Osteoblast (primary cell): ENCODE results near the gene HEXD. TPM values are rescaled to one million over a fixed set of nuclear protein-coding genes. Genes with fewer than 3 reads are reported as not detected.
A peak's percentile ranks its signal among the peaks of the same experiment; 100 is the strongest.

Experiments used
- DNase-seq: peaks from one replicate; pipeline ENCODE4 v3.0.0; 2011; ENCODE audit warnings: low spot score, mixed read lengths; ENCODE audit not compliant: insufficient read length; ENCODE audit errors: missing footprints
- H2AFZ ChIP-seq: 2 replicates; pipeline ENCODE4 v1.6.0; 2011; ENCODE audit warnings: mild to moderate bottlenecking, low read length
- H3K27ac ChIP-seq: 2 replicates; pipeline ENCODE4 v1.5.1; 2011; ENCODE audit warnings: mild to moderate bottlenecking, low read depth, low read length, moderate library complexity
- H3K27me3 ChIP-seq: 2 replicates; pipeline ENCODE4 v1.6.0; 2012; ENCODE audit warnings: mild to moderate bottlenecking, control low read depth, inconsistent platforms, low read length, moderate library complexity; ENCODE audit not compliant: insufficient read depth
- H3K36me3 ChIP-seq: 2 replicates; pipeline ENCODE4 v1.5.1; 2011; ENCODE audit warnings: mild to moderate bottlenecking, low read length, control low read depth, moderate library complexity; ENCODE audit not compliant: insufficient read depth
- H3K4me1 ChIP-seq: 2 replicates; pipeline ENCODE4 v1.5.1; 2011; ENCODE audit warnings: mild to moderate bottlenecking, low read length, control low read depth, moderate library complexity; ENCODE audit not compliant: insufficient read depth
- H3K4me2 ChIP-seq: 2 replicates; pipeline ENCODE4 v1.6.0; 2011; ENCODE audit warnings: mild to moderate bottlenecking, low read length; ENCODE audit not compliant: insufficient read depth
- H3K4me3 ChIP-seq: fragments of 200-600 bp; sonication (generic); 3 replicates; pipeline ENCODE4 v1.5.1; 2012; ENCODE audit warnings: mild to moderate bottlenecking, low read length, inconsistent platforms; ENCODE audit not compliant: insufficient read depth
- H3K79me2 ChIP-seq: 2 replicates; pipeline ENCODE4 v1.6.0; 2012; ENCODE audit warnings: mild to moderate bottlenecking, low read length, control low read depth, inconsistent platforms; ENCODE audit not compliant: insufficient read depth
- H3K9me3 ChIP-seq: 2 replicates; pipeline ENCODE4 v1.5.1; 2011; ENCODE audit warnings: low read depth, low read length, control low read depth
- H4K20me1 ChIP-seq: 2 replicates; pipeline ENCODE4 v1.6.0; 2012; ENCODE audit warnings: mild to moderate bottlenecking, low read length, control low read depth; ENCODE audit not compliant: insufficient read depth
- total RNA-seq: library from RNA; depleted of rRNA; stranded (reverse); fragments of >200 nt; gene quantifications from 2 replicates; pipeline ENCODE4 v1.2.3, GENCODE V29; 2012
- TF ChIP-seq, protein P1 (sequence below): IDR thresholded peaks from 2 replicates; pipeline ENCODE4 v1.5.1; 2011; ENCODE audit warnings: mild to moderate bottlenecking, low read depth, low read length, moderate library complexity; ENCODE audit errors: extremely low read depth

The HEXD gene
- total RNA-seq, 1 donor: 20.3 TPM

GRCh38 chr17:82438401-82439193 is 20.4 kb downstream of the HEXD start:
- Histone ChIP-seq H3K4me2 (no peak overlapping the region), H3K4me3 (no peak overlapping the region), H3K79me2 (no peaks in the 10 kb centered on the region), H4K20me1 (peaks cover 11% of the 10 kb centered on the region), H3K27ac (no peak overlapping the region), H3K36me3 (no peaks in the 10 kb centered on the region), H3K9me3 (no peaks in the 10 kb centered on the region), H3K4me1 (no peaks in the 10 kb centered on the region), H3K27me3 (no peaks in the 10 kb centered on the region), H2AFZ (no peak overlapping the region)
- TF ChIP-seq, protein P1, sequence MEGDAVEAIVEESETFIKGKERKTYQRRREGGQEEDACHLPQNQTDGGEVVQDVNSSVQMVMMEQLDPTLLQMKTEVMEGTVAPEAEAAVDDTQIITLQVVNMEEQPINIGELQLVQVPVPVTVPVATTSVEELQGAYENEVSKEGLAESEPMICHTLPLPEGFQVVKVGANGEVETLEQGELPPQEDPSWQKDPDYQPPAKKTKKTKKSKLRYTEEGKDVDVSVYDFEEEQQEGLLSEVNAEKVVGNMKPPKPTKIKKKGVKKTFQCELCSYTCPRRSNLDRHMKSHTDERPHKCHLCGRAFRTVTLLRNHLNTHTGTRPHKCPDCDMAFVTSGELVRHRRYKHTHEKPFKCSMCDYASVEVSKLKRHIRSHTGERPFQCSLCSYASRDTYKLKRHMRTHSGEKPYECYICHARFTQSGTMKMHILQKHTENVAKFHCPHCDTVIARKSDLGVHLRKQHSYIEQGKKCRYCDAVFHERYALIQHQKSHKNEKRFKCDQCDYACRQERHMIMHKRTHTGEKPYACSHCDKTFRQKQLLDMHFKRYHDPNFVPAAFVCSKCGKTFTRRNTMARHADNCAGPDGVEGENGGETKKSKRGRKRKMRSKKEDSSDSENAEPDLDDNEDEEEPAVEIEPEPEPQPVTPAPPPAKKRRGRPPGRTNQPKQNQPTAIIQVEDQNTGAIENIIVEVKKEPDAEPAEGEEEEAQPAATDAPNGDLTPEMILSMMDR: no peak
- DNase-seq: peak; percentile 88

DNA sequence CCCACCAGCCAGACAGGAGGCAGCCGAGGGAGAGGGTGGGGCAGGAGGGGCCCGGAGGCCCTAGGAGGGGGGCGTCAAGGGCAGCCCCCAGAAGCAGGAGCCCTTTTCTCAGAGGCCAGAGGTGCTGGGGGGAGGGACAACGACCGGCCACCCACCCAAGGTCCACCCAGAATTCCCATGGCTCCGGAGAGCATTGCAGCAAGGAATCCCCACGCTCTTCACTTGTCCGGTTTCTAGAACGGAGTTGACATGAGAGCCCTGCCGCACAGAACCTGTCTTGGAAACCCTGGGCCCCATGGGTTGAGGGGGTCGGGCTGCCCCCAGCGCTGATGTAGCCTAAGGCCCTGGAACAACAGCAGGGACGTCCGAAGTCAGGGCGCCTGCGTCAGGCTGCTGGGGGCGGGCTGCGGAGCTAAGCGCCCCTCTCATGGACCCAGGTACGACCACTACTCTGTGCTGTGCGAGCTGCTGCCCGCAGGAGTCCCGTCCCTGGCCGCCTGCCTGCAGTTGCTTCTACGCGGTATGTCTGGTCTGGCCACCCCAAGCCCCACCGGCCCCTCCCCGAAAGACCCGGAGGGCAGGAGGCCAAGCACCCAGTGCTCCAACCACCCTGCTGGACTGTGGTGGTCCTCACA is 21.2 kb downstream of the HEXD start:
- TF ChIP-seq, protein P1: no peak
- no peaks in the 10 kb centered on the region for H3K27me3 ChIP-seq
- no peak overlapping the region for H3K4me2 ChIP-seq
- no peak overlapping the region for H3K27ac ChIP-seq
- H4K20me1 ChIP-seq: peaks cover 11% of the 10 kb centered on the region
- no peaks in the 10 kb centered on the region for H3K4me1 ChIP-seq
- H3K36me3 ChIP-seq: peaks cover 5% of the 10 kb centered on the region
- no peak overlapping the region for H3K4me3 ChIP-seq
- DNase-seq: peak; percentile 84
- H3K79me2 ChIP-seq: no peaks in the 10 kb centered on the region
- no peak overlapping the region for H2AFZ ChIP-seq
- no peaks in the 10 kb centered on the region for H3K9me3 ChIP-seq

DNA sequence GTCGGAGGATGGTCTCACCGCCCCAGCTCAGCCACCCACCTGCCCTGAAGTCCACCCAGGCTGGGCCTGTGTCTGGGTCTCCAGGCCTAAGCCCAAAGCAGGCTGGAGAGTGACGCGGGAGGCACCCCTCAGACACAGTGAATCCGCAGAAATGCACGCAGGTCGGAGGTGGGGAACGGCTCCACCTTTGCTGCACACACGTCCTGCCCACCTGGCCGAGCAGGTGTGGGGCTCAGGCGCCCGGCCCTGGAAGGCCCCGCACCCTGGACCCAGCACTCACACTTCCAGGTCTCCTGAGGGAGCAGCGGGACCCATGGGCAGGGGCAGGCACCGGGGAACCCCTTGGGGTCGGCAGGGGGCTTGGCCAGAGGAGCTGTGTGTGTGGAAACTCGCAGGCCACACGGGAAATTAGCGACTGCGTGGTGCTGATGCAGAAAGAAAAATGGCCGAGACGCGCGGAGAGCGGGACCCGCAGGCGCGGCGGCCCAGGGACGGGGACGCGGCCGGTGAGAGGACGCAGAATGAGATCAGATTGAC is 21.8 kb downstream of the HEXD start:
- H3K27ac ChIP-seq: no peak overlapping the region
- peak; percentile 38 for DNase-seq
- H3K4me1 ChIP-seq: no peaks in the 10 kb centered on the region
- no peak overlapping the region for H3K4me2 ChIP-seq
- peaks cover 8% of the 10 kb centered on the region for H3K36me3 ChIP-seq
- H4K20me1 ChIP-seq: peaks cover 16% of the 10 kb centered on the region
- H3K9me3 ChIP-seq: no peaks in the 10 kb centered on the region
- no peaks in the 10 kb centered on the region for H3K27me3 ChIP-seq
- TF ChIP-seq, protein P1: no peak
- H3K79me2 ChIP-seq: no peaks in the 10 kb centered on the region
- H3K4me3 ChIP-seq: no peak overlapping the region
- no peak overlapping the region for H2AFZ ChIP-seq

DNA sequence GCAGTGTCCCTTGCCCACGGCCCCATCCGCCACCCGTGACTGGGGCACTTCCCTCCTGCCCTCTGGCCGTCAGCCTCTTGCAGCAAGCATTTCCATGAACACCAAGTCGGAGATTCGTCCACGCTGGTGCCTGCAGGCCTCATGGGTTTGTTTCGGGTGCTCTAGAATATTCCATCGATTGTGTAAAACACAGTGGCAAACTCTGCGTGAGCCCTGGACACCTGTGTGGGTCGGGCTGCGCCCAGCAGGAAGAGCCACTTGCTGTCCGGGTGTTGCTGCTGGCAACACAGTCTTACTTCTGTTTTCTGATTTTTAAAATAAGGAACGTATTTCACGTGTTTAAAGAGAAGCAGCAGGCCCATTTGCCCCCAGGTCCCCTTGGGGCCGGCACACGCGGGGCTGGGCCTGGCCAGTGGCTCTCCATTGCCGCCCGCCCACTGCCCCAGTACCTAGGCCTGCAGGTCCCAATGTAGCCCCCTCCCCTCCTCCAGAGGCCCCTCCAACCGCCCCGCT is 22.4 kb downstream of the HEXD start:
- Histone ChIP-seq H3K9me3 (no peaks in the 10 kb centered on the region), H3K27me3 (no peaks in the 10 kb centered on the region), H3K27ac (no peak overlapping the region), H3K4me2 (no peak overlapping the region), H4K20me1 (peaks cover 21% of the 10 kb centered on the region), H2AFZ (no peak overlapping the region), H3K4me3 (no peak overlapping the region), H3K4me1 (no peaks in the 10 kb centered on the region), H3K36me3 (peaks cover 8% of the 10 kb centered on the region), H3K79me2 (no peaks in the 10 kb centered on the region)
- TF ChIP-seq, protein P1: no peak
- peak; percentile 60 for DNase-seq
